Measurements from ENCODE around the gene MARCHF3.

GRCh38 chr5:126869005-126869451 is 161.3 kb downstream of the MARCHF3 start:
- TF ChIP-seq, protein P1, sequence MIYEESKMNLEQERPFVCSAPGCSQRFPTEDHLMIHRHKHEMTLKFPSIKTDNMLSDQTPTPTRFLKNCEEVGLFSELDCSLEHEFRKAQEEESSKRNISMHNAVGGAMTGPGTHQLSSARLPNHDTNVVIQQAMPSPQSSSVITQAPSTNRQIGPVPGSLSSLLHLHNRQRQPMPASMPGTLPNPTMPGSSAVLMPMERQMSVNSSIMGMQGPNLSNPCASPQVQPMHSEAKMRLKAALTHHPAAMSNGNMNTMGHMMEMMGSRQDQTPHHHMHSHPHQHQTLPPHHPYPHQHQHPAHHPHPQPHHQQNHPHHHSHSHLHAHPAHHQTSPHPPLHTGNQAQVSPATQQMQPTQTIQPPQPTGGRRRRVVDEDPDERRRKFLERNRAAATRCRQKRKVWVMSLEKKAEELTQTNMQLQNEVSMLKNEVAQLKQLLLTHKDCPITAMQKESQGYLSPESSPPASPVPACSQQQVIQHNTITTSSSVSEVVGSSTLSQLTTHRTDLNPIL (CRISPR knock-in tag; IDR thresholded peaks at IDR 0.05; ENCODE audit: low read depth), result no peak
- peak; percentile 72; the same call in 1 of the 2 replicates for TF ChIP-seq ZFP3 (CRISPR knock-in tag; IDR thresholded peaks at IDR 0.05)
- no peak for TF ChIP-seq ZFP30 (CRISPR knock-in tag; IDR thresholded peaks at IDR 0.05)
- TF ChIP-seq TCF4 (CRISPR knock-in tag; IDR thresholded peaks at IDR 0.05; ENCODE audit: borderline replicate concordance), result no peak
- no peak for TF ChIP-seq BACH2 (CRISPR knock-in tag; IDR thresholded peaks at IDR 0.05; ENCODE audit: borderline replicate concordance)
- TF ChIP-seq ARNTL (CRISPR knock-in tag; IDR thresholded peaks at IDR 0.05; ENCODE audit: borderline replicate concordance, low read depth), result no peak
- TF ChIP-seq ZNF70 (CRISPR knock-in tag; IDR thresholded peaks at IDR 0.05), result no peak
